GM12878 (cell line): ENCODE data around the gene ENG. TPM values are rescaled to one million over a fixed set of nuclear protein-coding genes. Genes with fewer than 3 reads are reported as not detected.

Experiments
- CREM ChIP-seq: IDR thresholded peaks from 2 replicates; pipeline ENCODE4 v1.6.1; 2014; ENCODE audit warnings: antibody characterized with exemption, low read depth
- FOXM1 ChIP-seq: IDR thresholded peaks from 2 replicates; pipeline ENCODE4 v1.6.1; 2012; ENCODE audit warnings: low read depth, mild to moderate bottlenecking, inconsistent platforms, low read length, moderate library complexity
- IRF4 ChIP-seq: IDR thresholded peaks from 2 replicates; pipeline ENCODE4 v1.6.1; 2011; ENCODE audit warnings: low read depth, low read length
- MEF2A ChIP-seq: IDR thresholded peaks from 2 replicates; pipeline ENCODE4 v1.6.1; 2011; ENCODE audit warnings: low read depth, mild to moderate bottlenecking, low read length, moderate library complexity; ENCODE audit not compliant: insufficient read depth
- NFIC ChIP-seq: IDR thresholded peaks from 2 replicates; pipeline ENCODE4 v1.6.1; 2012; ENCODE audit warnings: low read depth, mild to moderate bottlenecking, inconsistent platforms, low read length, moderate library complexity
- TAF1 ChIP-seq: IDR thresholded peaks from 2 replicates; pipeline ENCODE4 v1.6.1; 2011; ENCODE audit warnings: mild to moderate bottlenecking, low read depth, low read length, borderline replicate concordance
- polyA plus RNA-seq, 11 experiments: library from polyadenylated mRNA; depleted of rRNA in 4 of 11; unstranded in 6 of 11; stranded (reverse) in 5 of 11; fragments of >200 nt; fragmentation: Nextera tagmentation in 4 of 11; fragmentation: Illumina TruSeq in 1 of 11; extraction: Ambion mirVana in 4 of 11; extraction: Trizol in 1 of 11; gene quantifications; 1 replicate in 1 of 11; 2 replicates in 10 of 11; pipeline versions ENCODE4 v1.2.1 to v1.2.3, GENCODE V29; 2011 to 2016; ENCODE audit warnings: inconsistent platforms in 2 of 11, missing spikeins in 2 of 11, low read depth in 1 of 11
- total RNA-seq, 4 experiments: library from RNA; depleted of rRNA in 3 of 4; stranded (reverse); fragments of >200 nt in 3 of 4; fragmentation: Illumina TruSeq in 1 of 4; extraction: Trizol in 1 of 4; gene quantifications; 2 replicates each; pipeline versions ENCODE4 v1.2.1 to v1.2.3, GENCODE V29; 2013 to 2021
- TF ChIP-seq, protein P1 (sequence below): IDR thresholded peaks from 2 replicates; pipeline ENCODE4 v1.6.1; 2011; ENCODE audit warnings: borderline replicate concordance, low read depth, mild to moderate bottlenecking, moderate library complexity, mixed read lengths, low read length; ENCODE audit not compliant: insufficient read depth; ENCODE audit errors: extremely low read length
- TF ChIP-seq, protein P2 (sequence below): fragments of 150-350 bp; IDR thresholded peaks from 2 replicates; pipeline ENCODE4 v1.6.1; 2014; ENCODE audit warnings: mild to moderate bottlenecking, low read depth, low read length
- TF ChIP-seq, protein P3 (sequence below): fragments of 450-650 bp; IDR thresholded peaks from 2 replicates; pipeline ENCODE4 v1.6.1; 2016; ENCODE audit warnings: mild to moderate bottlenecking, moderate library complexity, borderline replicate concordance
- TF ChIP-seq, protein P4 (sequence below): fragments of 450-650 bp; IDR thresholded peaks from 2 replicates; pipeline ENCODE4 v1.6.1; 2017; ENCODE audit warnings: mild to moderate bottlenecking, moderate library complexity
- TF ChIP-seq, protein P5 (sequence below): IDR thresholded peaks from 2 replicates; pipeline ENCODE4 v1.6.1; 2012; ENCODE audit warnings: low read depth, low read length, improper control_type of control experiment

The ENG gene
- total and polyA plus RNA-seq, 10 of the 15 experiments (the other 5 are each of a cell fraction or from before 2014, with no cell fraction given), result 0.14 to 10.1 (median 2.0) TPM

DNA sequence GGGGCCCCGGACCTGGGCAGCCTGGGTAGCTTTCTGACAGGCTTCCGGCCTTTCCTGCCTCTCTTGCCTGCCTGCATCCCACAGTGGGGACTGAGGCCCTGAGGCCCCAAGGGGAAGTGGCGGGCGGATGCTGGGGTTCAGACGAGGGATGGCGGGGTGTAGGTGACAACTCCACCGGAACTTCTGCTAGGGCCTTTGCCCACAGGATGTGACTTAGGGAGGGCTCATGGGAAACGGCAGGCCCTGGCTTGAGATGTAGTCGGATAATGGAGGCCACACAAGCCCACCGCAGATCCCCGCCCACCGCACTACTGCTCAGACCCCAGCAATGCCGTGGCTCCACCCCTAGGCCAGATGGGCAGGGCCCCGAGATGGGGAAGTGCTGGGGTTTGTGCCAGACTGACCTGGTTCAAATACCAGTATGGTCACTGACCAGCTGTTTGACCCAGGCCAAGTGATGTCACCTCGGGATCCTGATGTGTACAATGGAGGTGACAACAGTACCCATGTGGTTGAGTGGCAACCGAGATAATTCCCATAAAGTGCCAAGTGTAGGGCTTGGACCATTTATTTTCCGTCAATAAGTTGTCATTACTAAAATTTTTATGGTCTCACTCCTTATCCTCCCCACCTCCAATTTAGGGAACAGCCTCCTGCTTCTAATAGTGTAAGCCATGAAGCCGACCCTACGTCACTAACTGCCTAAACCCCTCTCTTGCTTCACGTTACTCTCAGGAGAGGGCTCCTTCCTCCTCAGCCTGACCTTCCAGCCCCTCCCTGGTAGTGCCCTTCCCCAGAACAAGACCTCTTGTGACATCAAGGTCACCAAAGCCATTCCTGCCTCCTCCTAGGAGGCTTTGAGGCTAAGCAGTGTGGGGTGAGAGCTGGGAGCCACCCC lies 71.1 kb downstream of the ENG start (continued):
- TF ChIP-seq, protein P1, sequence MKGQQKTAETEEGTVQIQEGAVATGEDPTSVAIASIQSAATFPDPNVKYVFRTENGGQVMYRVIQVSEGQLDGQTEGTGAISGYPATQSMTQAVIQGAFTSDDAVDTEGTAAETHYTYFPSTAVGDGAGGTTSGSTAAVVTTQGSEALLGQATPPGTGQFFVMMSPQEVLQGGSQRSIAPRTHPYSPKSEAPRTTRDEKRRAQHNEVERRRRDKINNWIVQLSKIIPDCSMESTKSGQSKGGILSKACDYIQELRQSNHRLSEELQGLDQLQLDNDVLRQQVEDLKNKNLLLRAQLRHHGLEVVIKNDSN, result no peak
- TF ChIP-seq TAF1, result peak; percentile 53; the same call in 1 of the 2 replicates
- TF ChIP-seq, protein P2, sequence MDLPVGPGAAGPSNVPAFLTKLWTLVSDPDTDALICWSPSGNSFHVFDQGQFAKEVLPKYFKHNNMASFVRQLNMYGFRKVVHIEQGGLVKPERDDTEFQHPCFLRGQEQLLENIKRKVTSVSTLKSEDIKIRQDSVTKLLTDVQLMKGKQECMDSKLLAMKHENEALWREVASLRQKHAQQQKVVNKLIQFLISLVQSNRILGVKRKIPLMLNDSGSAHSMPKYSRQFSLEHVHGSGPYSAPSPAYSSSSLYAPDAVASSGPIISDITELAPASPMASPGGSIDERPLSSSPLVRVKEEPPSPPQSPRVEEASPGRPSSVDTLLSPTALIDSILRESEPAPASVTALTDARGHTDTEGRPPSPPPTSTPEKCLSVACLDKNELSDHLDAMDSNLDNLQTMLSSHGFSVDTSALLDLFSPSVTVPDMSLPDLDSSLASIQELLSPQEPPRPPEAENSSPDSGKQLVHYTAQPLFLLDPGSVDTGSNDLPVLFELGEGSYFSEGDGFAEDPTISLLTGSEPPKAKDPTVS, result no peak
- TF ChIP-seq, protein P3, sequence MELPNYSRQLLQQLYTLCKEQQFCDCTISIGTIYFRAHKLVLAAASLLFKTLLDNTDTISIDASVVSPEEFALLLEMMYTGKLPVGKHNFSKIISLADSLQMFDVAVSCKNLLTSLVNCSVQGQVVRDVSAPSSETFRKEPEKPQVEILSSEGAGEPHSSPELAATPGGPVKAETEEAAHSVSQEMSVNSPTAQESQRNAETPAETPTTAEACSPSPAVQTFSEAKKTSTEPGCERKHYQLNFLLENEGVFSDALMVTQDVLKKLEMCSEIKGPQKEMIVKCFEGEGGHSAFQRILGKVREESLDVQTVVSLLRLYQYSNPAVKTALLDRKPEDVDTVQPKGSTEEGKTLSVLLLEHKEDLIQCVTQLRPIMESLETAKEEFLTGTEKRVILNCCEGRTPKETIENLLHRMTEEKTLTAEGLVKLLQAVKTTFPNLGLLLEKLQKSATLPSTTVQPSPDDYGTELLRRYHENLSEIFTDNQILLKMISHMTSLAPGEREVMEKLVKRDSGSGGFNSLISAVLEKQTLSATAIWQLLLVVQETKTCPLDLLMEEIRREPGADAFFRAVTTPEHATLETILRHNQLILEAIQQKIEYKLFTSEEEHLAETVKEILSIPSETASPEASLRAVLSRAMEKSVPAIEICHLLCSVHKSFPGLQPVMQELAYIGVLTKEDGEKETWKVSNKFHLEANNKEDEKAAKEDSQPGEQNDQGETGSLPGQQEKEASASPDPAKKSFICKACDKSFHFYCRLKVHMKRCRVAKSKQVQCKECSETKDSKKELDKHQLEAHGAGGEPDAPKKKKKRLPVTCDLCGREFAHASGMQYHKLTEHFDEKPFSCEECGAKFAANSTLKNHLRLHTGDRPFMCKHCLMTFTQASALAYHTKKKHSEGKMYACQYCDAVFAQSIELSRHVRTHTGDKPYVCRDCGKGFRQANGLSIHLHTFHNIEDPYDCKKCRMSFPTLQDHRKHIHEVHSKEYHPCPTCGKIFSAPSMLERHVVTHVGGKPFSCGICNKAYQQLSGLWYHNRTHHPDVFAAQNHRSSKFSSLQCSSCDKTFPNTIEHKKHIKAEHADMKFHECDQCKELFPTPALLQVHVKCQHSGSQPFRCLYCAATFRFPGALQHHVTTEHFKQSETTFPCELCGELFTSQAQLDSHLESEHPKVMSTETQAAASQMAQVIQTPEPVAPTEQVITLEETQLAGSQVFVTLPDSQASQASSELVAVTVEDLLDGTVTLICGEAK, result peak; percentile 44; the same call in 1 of the 2 replicates
- TF ChIP-seq CREM, result no peak
- TF ChIP-seq, protein P4, sequence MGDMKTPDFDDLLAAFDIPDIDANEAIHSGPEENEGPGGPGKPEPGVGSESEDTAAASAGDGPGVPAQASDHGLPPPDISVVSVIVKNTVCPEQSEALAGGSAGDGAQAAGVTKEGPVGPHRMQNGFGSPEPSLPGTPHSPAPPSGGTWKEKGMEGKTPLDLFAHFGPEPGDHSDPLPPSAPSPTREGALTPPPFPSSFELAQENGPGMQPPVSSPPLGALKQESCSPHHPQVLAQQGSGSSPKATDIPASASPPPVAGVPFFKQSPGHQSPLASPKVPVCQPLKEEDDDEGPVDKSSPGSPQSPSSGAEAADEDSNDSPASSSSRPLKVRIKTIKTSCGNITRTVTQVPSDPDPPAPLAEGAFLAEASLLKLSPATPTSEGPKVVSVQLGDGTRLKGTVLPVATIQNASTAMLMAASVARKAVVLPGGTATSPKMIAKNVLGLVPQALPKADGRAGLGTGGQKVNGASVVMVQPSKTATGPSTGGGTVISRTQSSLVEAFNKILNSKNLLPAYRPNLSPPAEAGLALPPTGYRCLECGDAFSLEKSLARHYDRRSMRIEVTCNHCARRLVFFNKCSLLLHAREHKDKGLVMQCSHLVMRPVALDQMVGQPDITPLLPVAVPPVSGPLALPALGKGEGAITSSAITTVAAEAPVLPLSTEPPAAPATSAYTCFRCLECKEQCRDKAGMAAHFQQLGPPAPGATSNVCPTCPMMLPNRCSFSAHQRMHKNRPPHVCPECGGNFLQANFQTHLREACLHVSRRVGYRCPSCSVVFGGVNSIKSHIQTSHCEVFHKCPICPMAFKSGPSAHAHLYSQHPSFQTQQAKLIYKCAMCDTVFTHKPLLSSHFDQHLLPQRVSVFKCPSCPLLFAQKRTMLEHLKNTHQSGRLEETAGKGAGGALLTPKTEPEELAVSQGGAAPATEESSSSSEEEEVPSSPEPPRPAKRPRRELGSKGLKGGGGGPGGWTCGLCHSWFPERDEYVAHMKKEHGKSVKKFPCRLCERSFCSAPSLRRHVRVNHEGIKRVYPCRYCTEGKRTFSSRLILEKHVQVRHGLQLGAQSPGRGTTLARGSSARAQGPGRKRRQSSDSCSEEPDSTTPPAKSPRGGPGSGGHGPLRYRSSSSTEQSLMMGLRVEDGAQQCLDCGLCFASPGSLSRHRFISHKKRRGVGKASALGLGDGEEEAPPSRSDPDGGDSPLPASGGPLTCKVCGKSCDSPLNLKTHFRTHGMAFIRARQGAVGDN, result peak; percentile 97
- no peak for TF ChIP-seq MEF2A
- TF ChIP-seq, protein P5, sequence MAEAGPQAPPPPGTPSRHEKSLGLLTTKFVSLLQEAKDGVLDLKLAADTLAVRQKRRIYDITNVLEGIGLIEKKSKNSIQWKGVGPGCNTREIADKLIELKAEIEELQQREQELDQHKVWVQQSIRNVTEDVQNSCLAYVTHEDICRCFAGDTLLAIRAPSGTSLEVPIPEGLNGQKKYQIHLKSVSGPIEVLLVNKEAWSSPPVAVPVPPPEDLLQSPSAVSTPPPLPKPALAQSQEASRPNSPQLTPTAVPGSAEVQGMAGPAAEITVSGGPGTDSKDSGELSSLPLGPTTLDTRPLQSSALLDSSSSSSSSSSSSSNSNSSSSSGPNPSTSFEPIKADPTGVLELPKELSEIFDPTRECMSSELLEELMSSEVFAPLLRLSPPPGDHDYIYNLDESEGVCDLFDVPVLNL, result no peak
- TF ChIP-seq NFIC, result no peak
- TF ChIP-seq IRF4, result no peak
- no peak for TF ChIP-seq FOXM1
